Measurements from ENCODE around the gene GIGYF2. TPM values are rescaled to one million over a fixed set of nuclear protein-coding genes. Genes with fewer than 3 reads are reported as not detected.

GIGYF2 gene
- total and polyA plus RNA-seq, 2 of the 4 experiments (the other 2 are of a cell fraction) = 14.7 to 66.0 TPM

- H3K18ac ChIP-seq (ENCODE audit: low read depth, low read length) = no peak overlapping the region
- no TSS peak for BruUV-seq (replicated peaks)
- intact Hi-C loops (cut with micrococcal nuclease) (no loop called here), dilution Hi-C loops (cut with HindIII; ENCODE audit: low sequenced_read_pairs, unreplicated experiment) (no loop called here), in situ Hi-C loops (cut with MboI; ENCODE audit: low sequenced_read_pairs) (no loop called here)
- H3K27ac ChIP-seq (ENCODE audit: insufficient read depth, low read length) = no peak overlapping the region
- no peak overlapping the region for H3K56ac ChIP-seq (ENCODE audit: extremely low read depth, insufficient read depth, low read length)
- no peak overlapping the region for H4K5ac ChIP-seq (ENCODE audit: low read depth, low read length)
- H4K20me1 ChIP-seq (ENCODE audit: insufficient read depth, low read length) = no peaks in the 10 kb centered on the region
- H2BK120ac ChIP-seq (ENCODE audit: low read depth, low read length) = no peak overlapping the region
- no peaks in the 10 kb centered on the region for H3K9me1 ChIP-seq (ENCODE audit: insufficient read depth, low read length)
- no peak overlapping the region for H3K4me2 ChIP-seq (ENCODE audit: low read depth, low read length)
- no peak overlapping the region for H3K4ac ChIP-seq (ENCODE audit: low read depth, low read length)
- TF ChIP-seq CHD1 (IDR thresholded peaks at IDR 0.05; ENCODE audit: low read depth, low read length) = no peak
- no peak for TF ChIP-seq MAFK (IDR thresholded peaks at IDR 0.05; ENCODE audit: low read depth, low read length)
- TF ChIP-seq, protein P1, sequence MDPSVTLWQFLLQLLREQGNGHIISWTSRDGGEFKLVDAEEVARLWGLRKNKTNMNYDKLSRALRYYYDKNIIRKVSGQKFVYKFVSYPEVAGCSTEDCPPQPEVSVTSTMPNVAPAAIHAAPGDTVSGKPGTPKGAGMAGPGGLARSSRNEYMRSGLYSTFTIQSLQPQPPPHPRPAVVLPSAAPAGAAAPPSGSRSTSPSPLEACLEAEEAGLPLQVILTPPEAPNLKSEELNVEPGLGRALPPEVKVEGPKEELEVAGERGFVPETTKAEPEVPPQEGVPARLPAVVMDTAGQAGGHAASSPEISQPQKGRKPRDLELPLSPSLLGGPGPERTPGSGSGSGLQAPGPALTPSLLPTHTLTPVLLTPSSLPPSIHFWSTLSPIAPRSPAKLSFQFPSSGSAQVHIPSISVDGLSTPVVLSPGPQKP (IDR thresholded peaks at IDR 0.05; ENCODE audit: borderline replicate concordance, low read depth, low read length) = no peak
- TF ChIP-seq MXI1 (IDR thresholded peaks at IDR 0.05; ENCODE audit: borderline replicate concordance, low read depth, low read length) = no peak
- no peak for TF ChIP-seq MAZ (IDR thresholded peaks at IDR 0.05; ENCODE audit: borderline replicate concordance, low read depth, low read length)
- TF ChIP-seq, protein P2, sequence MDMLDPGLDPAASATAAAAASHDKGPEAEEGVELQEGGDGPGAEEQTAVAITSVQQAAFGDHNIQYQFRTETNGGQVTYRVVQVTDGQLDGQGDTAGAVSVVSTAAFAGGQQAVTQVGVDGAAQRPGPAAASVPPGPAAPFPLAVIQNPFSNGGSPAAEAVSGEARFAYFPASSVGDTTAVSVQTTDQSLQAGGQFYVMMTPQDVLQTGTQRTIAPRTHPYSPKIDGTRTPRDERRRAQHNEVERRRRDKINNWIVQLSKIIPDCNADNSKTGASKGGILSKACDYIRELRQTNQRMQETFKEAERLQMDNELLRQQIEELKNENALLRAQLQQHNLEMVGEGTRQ (IDR thresholded peaks at IDR 0.05; ENCODE audit: low read depth, low read length) = no peak
- no peak for TF ChIP-seq CEBPB (IDR thresholded peaks at IDR 0.05; ENCODE audit: low read depth, low read length)
- no peak for TF ChIP-seq CTCF (conservative IDR thresholded peaks at IDR 0.05; ENCODE audit: low read depth, low read length)
- TF ChIP-seq RFX5 (IDR thresholded peaks at IDR 0.05; ENCODE audit: low read depth, low read length) = no peak
- TF ChIP-seq POLR2A (IDR thresholded peaks at IDR 0.05; ENCODE audit: low read depth, low read length) = no peak
- no peak overlapping the region for H2AK5ac ChIP-seq (ENCODE audit: low read depth, low read length)
- H2AK9ac ChIP-seq (replicated peaks; ENCODE audit: low read depth, low read length, poor library complexity) = no peak overlapping the region
- H3K23ac ChIP-seq (ENCODE audit: low read depth, low read length) = no peak overlapping the region
- peaks cover 27% of the 10 kb centered on the region for H3K36me3 ChIP-seq (ENCODE audit: control insufficient read depth, insufficient read depth, low read length)
- no peak overlapping the region for H3K9ac ChIP-seq (ENCODE audit: low read depth, low read length)
- no peak overlapping the region for H2AFZ ChIP-seq (replicated peaks; ENCODE audit: low read length, poor library complexity)
- no peak for ATAC-seq (ENCODE audit: low read depth)
- H3K4me3 ChIP-seq (ENCODE audit: insufficient read depth, low read depth, low read length) = no peak overlapping the region
- no peaks in the 10 kb centered on the region for H3K4me1 ChIP-seq (ENCODE audit: control insufficient read depth, insufficient read depth, low read length)
- no peak overlapping the region for H3K14ac ChIP-seq (replicated peaks; ENCODE audit: low read depth, low read length)
- no peak overlapping the region for H2BK20ac ChIP-seq (ENCODE audit: low read depth, low read length)
- WGBS, 2 experiments (ENCODE audit: extremely low coverage in 2 of 2, insufficient read length in 1 of 2) = no CpG with 5 or more reads among the region's 3 CpGs
- H3K27me3 ChIP-seq (ENCODE audit: control insufficient read depth, insufficient read depth, low read length) = no peaks in the 10 kb centered on the region
- DNase-seq = no peak
- ChIA-PET POLR2A (ENCODE audit: unreplicated experiment) (no interaction called here), CTCF (no interaction called here)
- peaks cover 3 to 5% of the 10 kb centered on the region in 2 experiments; a peak in 2 of 4 replicates for H3K79me1 ChIP-seq (ENCODE audit: low read depth in 1 of 2, low read length in 2 of 2)
- no peaks in the 10 kb centered on the region for H3K9me3 ChIP-seq (ENCODE audit: control insufficient read depth, insufficient read depth, low read length)
- H2BK15ac ChIP-seq (ENCODE audit: low read depth, low read length) = no peak overlapping the region
- H2BK5ac ChIP-seq (ENCODE audit: low read depth, low read length, poor library complexity, severe bottlenecking) = no peak overlapping the region
- H4K91ac ChIP-seq (ENCODE audit: insufficient read depth, low read depth, low read length) = no peak overlapping the region
- H4K8ac ChIP-seq (ENCODE audit: low read depth in 2 of 2, low read length in 2 of 2) = no peak overlapping the region
Observed at GRCh38 chr2:232829988-232830387, 132.9 kb downstream of the GIGYF2 start.

Measured in IMR-90 (cell line).